ENCODE results near the gene CD93. TPM values are rescaled to one million over a fixed set of nuclear protein-coding genes. Genes with fewer than 3 reads are reported as not detected.

CD93 gene
- total RNA-seq, 4 donors from 2014 or later, result 24.5 to 80.7 (median 66.0) TPM

- no peak for TF ChIP-seq EP300 (IDR thresholded peaks at IDR 0.05)
- TF ChIP-seq POLR2A (IDR thresholded peaks at IDR 0.05; ENCODE audit: low read depth), result no peak
- no peak for DNase-seq (ENCODE audit: extremely low spot score)
- Histone ChIP-seq H3K27ac (replicated peaks in 1 of 4) (no peak overlapping the region), H3K4me3 (no peak overlapping the region), H3K27me3 (no peaks in the 10 kb centered on the region), H3K4me1 (peaks cover 12 to 25% (median 16%) of the 10 kb centered on the region in 4 donors), H3K9me3 (no peaks in the 10 kb centered on the region), H3K36me3 (no peaks in the 10 kb centered on the region)
- intact Hi-C loops (cut with DNase I), result no loop called here
- 95% methylated on average over 10 of the region's 10 CpGs for WGBS
Observed at GRCh38 chr20:23123886-23124285, 37.8 kb upstream of the CD93 start.

- Histone ChIP-seq H3K27ac (replicated peaks in 1 of 4) (no peak overlapping the region), H3K4me1 (peaks cover 11 to 25% (median 15%) of the 10 kb centered on the region in 4 donors), H3K36me3 (no peaks in the 10 kb centered on the region), H3K27me3 (no peaks in the 10 kb centered on the region), H3K9me3 (no peaks in the 10 kb centered on the region), H3K4me3 (no peak overlapping the region)
- WGBS, result 88% methylated on average over 15 of the region's 18 CpGs
- no peak for TF ChIP-seq POLR2AphosphoS5 (IDR thresholded peaks at IDR 0.05)
- no peak for TF ChIP-seq POLR2A (IDR thresholded peaks at IDR 0.05; ENCODE audit: low read depth)
- no peak for TF ChIP-seq CTCF (IDR thresholded peaks at IDR 0.05)
- no peak for TF ChIP-seq EP300 (IDR thresholded peaks at IDR 0.05)
- intact Hi-C loops (cut with DNase I), result no loop called here
- no peak for DNase-seq (ENCODE audit: extremely low spot score)
Observed at GRCh38 chr20:23122796-23123655, 36.9 kb upstream of the CD93 start.

GRCh38 chr20:23122321-23122720 is 36.2 kb upstream of the CD93 start:
- TF ChIP-seq CTCF (IDR thresholded peaks at IDR 0.05) (no peak), POLR2AphosphoS5 (IDR thresholded peaks at IDR 0.05) (no peak), POLR2A (IDR thresholded peaks at IDR 0.05; ENCODE audit: low read depth) (no peak), EP300 (IDR thresholded peaks at IDR 0.05) (no peak)
- Histone ChIP-seq H3K4me3 (no peak overlapping the region), H3K9me3 (no peaks in the 10 kb centered on the region), H3K27ac (replicated peaks in 1 of 4) (no peak overlapping the region), H3K36me3 (no peaks in the 10 kb centered on the region), H3K4me1 (peaks cover 11 to 25% (median 14%) of the 10 kb centered on the region in 4 donors), H3K27me3 (no peaks in the 10 kb centered on the region)
- WGBS, result 100% methylated on average over 2 of the region's 9 CpGs
- intact Hi-C loops (cut with DNase I), result no loop called here
- DNase-seq (ENCODE audit: extremely low spot score), result no peak

GRCh38 chr20:23121751-23122320 is 35.7 kb upstream of the CD93 start:
- WGBS, result 92% methylated on average over 7 of the region's 9 CpGs
- Histone ChIP-seq H3K36me3 (no peaks in the 10 kb centered on the region), H3K27me3 (no peaks in the 10 kb centered on the region), H3K27ac (replicated peaks in 1 of 4) (no peak overlapping the region), H3K4me3 (no peak overlapping the region), H3K4me1 (peaks cover 11 to 25% (median 14%) of the 10 kb centered on the region in 4 donors), H3K9me3 (no peaks in the 10 kb centered on the region)
- intact Hi-C loops (cut with DNase I), result no loop called here
- TF ChIP-seq POLR2A (IDR thresholded peaks at IDR 0.05; ENCODE audit: low read depth) (no peak), EP300 (IDR thresholded peaks at IDR 0.05) (no peak), POLR2AphosphoS5 (IDR thresholded peaks at IDR 0.05) (no peak), CTCF (IDR thresholded peaks at IDR 0.05) (no peak)
- no peak for DNase-seq (ENCODE audit: extremely low spot score)

- Histone ChIP-seq H3K4me3 (no peak overlapping the region), H3K36me3 (no peaks in the 10 kb centered on the region), H3K27me3 (no peaks in the 10 kb centered on the region), H3K9me3 (no peaks in the 10 kb centered on the region), H3K27ac (replicated peaks in 1 of 4) (peak overlapping the region in 2 of 4 donors; percentile 17 to 59), H3K4me1 (peaks cover 11 to 21% (median 14%) of the 10 kb centered on the region in 4 donors)
- WGBS, result 80% methylated on average over 9 of the region's 15 CpGs
- no peak for TF ChIP-seq CTCF (IDR thresholded peaks at IDR 0.05)
- no peak for TF ChIP-seq EP300 (IDR thresholded peaks at IDR 0.05)
- intact Hi-C loops (cut with DNase I), result no loop called here
- no peak for DNase-seq (ENCODE audit: extremely low spot score)
Observed at GRCh38 chr20:23120936-23121750, 35.0 kb upstream of the CD93 start.

Data from esophagus muscularis mucosa (tissue), 4 donors.